GF-D8 (cell line): ENCODE results near the gene TMCO4.
"Not testable (repeated sequence)": the region's sequence is repeated elsewhere in the genome, so short reads cannot be mapped to it uniquely, and the experiment has no call there.

Source experiments
- DNase-seq: peaks from one replicate; lab custom pipeline; 2025; lab: John Stamatoyannopoulos, UW

Gene TMCO4

GRCh38 chr1:19637606-19638005 lies 162.1 kb downstream of the TMCO4 start:
- DNase-seq: no peak

DNA sequence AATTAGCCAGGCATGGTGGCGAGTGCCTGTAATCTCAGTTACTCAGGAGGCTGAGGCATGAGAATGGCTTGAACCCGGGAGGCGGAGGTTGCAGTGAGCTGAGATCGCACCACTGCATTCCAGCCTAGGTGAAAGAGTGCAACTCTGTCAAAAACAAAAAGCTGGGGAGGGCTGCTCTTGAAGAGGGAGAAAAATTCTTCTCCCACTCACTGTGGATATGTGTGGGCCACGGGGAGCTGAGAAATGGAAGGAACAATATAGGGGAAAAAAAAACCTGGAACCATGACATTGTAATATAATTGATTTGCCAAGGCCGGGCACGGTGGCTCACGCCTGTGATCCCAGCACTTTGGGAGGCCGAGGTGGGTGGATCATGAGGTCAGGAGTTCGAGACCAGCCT lies 163.0 kb downstream of the TMCO4 start:
- not testable (repeated sequence) for DNase-seq

- DNase-seq: no peak
These were observed 163.7 kb downstream of the TMCO4 start for GRCh38 chr1:19636065-19636464.

DNA sequence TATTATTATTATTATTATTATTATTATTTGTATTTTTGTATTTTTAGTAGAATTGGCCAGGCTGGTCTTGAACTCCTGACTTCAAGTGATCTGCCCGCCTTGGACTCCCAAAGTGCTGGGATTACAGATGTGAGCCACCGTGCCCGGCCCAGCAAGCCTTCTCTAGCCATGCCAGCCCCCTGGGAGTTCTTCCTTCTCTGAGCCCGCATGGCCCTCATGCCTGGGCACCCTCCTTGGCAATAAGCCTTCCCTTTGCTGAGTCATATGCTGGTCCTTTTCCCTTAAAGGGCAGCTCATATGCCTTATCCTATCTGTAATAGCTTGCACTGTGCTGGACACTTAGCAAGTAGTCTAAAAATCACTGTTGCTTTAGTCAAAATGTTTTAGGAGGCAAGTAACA lies 164.1 kb downstream of the TMCO4 start:
- no peak for DNase-seq

GRCh38 chr1:19635064-19635463 lies 164.7 kb downstream of the TMCO4 start:
- DNase-seq: not testable (repeated sequence)

GRCh38 chr1:19633106-19633505 lies 166.6 kb downstream of the TMCO4 start:
- no peak for DNase-seq
